Psoas muscle (tissue), 8 donors: ENCODE measurements around the gene LCP1. TPM values are rescaled to one million over a fixed set of nuclear protein-coding genes. Genes with fewer than 3 reads are reported as not detected.

ENCODE experiments used
- ATAC-seq, 4 donors: fragments of 200-7000 bp; cut with Tn5 transposase; one replicate each; pipeline ENCODE4 v1.9.1; 2020; ENCODE audit warnings: moderate library complexity in 3 of 4, mild to moderate bottlenecking in 2 of 4
- DNase-seq, 2 donors: peaks; one replicate each; pipeline ENCODE4 v3.0.0-alpha.2; 2020
- H3K27ac ChIP-seq: fragments of 200-600 bp; one replicate; pipeline ENCODE4 v1.8.0; 2022
- H3K27me3 ChIP-seq, 3 donors: fragments of 200-600 bp in 1 of 3; one replicate each; pipeline versions ENCODE4 v1.6.1 to v1.8.0; 2013 to 2022; ENCODE audit warnings: low read length in 2 of 3, mild to moderate bottlenecking in 2 of 3, moderate library complexity in 1 of 3; ENCODE audit not compliant: insufficient read depth in 3 of 3
- H3K36me3 ChIP-seq, 2 donors: fragments of 200-600 bp in 1 of 2; one replicate each; pipeline versions ENCODE4 v1.6.1 to v1.8.0; 2013 to 2022; ENCODE audit warnings: low read depth in 1 of 2, mild to moderate bottlenecking in 1 of 2, moderate library complexity in 1 of 2; ENCODE audit not compliant: insufficient read depth in 1 of 2
- H3K4me1 ChIP-seq: fragments of 200-600 bp; one replicate; pipeline ENCODE4 v1.8.0; 2022
- H3K4me3 ChIP-seq: fragments of 200-600 bp; one replicate; pipeline ENCODE4 v1.8.0; 2022; ENCODE audit warnings: mild to moderate bottlenecking
- H3K9me3 ChIP-seq: fragments of 200-600 bp; one replicate; pipeline ENCODE4 v1.8.0; 2022
- WGBS, 3 donors: extraction: QIAGEN DNeasy Blood & Tissue Kit; methylation state at CpG; one replicate each; pipeline versions ENCODE4 v1.1.6 to v1.1.7; 2013; 5-methylcytosine and 5-hydroxymethylcytosine counted together
- intact Hi-C, 2 donors: fragments of 100-400 bp; cut with DNase I; formaldehyde crosslinking; loops; one replicate each; pipeline versions ENCODE4 v1.11.0 to v1.14.2; 2022
- polyA plus RNA-seq, 3 donors: library from polyadenylated mRNA; stranded (reverse); fragments of 200-250 nt; gene quantifications; one replicate each; pipeline ENCODE4 v1.2.3, GENCODE V29; 2013
- total RNA-seq, 4 donors: library from RNA; stranded (reverse); fragmentation: NEBNext Ultra II Directional in 2 of 4; extraction: Animal tissue kit (Norgen Biotek cat#: 25700) in 2 of 4; gene quantifications; one replicate each; pipeline versions ENCODE4 v1.2.1 to v1.2.4, GENCODE V29; 2021 to 2023
- TF ChIP-seq, protein P1 (sequence below): fragments of 200-600 bp; IDR thresholded peaks from one replicate; pipeline ENCODE4 v1.8.0; 2022; ENCODE audit warnings: antibody characterized with exemption
- donor health status: healthy with polysubstance abuse.
- donor health status: DM: no; HTN: no; CAD: no; lungs with moderate emphysema.
- donor health status: Bipolar disorder and iron deficiency.
- donor health status: healthy.
- donor health status: DM: yes; HTN: yes; CAD: no.
- donor health status: DM: no; HTN: no; CAD: no.
- donor health status: DM: no; HTN: no; CAD: no.
- donor health status: DM: yes; HTN: yes; CAD: no.

The LCP1 gene
- total and polyA plus RNA-seq, 7 donors, result 2.0 to 14.8 (median 8.0) TPM

DNA sequence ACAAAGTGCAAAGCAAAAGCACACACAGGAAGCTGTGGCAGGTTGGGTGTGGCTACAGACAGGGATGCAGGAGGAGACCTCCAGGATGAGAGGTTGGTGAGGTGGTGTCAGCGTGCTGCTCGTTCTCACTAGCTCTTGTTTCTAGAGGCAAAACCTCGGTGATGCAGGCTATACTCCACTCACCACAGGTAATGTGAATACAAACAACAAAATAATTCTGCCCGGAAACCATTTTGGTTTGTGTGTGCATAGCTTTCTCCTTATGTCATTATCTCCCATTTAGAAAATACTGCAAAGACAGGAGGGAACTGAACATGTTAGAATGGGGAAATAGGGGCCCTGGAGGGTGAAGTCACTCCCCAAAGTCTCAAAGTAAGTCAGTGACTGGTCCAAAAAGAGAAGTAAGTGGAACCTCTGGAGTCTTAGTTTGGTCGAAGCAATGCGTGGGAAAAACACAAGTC is 9.4 kb downstream of the LCP1 start:
- Histone ChIP-seq H3K27me3 (peaks cover 0 to 2% (median 0%) of the 10 kb centered on the region in 3 donors), H3K27ac (no peak overlapping the region), H3K9me3 (no peaks in the 10 kb centered on the region), H3K4me3 (no peak overlapping the region), H3K36me3 (no peaks in the 10 kb centered on the region), H3K4me1 (peaks cover 3% of the 10 kb centered on the region)
- no peak for ATAC-seq
- WGBS, 3 donors, result 76 to 82% (median 77%) methylated on average over 6 of the region's 6 CpGs
- intact Hi-C loops, result no loop called here
- no peak for DNase-seq
- TF ChIP-seq, protein P1, sequence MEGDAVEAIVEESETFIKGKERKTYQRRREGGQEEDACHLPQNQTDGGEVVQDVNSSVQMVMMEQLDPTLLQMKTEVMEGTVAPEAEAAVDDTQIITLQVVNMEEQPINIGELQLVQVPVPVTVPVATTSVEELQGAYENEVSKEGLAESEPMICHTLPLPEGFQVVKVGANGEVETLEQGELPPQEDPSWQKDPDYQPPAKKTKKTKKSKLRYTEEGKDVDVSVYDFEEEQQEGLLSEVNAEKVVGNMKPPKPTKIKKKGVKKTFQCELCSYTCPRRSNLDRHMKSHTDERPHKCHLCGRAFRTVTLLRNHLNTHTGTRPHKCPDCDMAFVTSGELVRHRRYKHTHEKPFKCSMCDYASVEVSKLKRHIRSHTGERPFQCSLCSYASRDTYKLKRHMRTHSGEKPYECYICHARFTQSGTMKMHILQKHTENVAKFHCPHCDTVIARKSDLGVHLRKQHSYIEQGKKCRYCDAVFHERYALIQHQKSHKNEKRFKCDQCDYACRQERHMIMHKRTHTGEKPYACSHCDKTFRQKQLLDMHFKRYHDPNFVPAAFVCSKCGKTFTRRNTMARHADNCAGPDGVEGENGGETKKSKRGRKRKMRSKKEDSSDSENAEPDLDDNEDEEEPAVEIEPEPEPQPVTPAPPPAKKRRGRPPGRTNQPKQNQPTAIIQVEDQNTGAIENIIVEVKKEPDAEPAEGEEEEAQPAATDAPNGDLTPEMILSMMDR, result no peak

DNA sequence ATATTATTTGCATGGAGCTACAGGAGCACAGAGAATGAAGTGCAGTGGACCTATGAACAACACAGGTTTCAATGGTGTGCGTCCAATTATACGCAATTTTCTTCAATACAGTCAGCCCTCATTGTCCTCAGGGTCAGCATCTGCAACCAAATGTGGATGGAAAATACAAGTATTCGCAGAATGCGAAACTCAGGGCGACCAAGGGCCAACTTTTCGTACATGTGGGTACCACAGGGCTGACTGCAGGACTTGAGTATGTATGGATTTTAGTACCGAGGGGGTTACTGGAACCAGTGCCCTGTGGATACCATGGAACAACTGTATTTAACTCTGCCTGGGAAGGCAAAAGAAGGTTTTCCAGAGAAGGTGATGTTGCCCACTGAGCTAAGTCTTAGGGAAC is 10.2 kb downstream of the LCP1 start:
- peaks cover 0 to 2% (median 0%) of the 10 kb centered on the region in 3 donors for H3K27me3 ChIP-seq
- DNase-seq (no peak), ATAC-seq (no peak)
- peaks cover 3% of the 10 kb centered on the region for H3K4me1 ChIP-seq
- WGBS, 3 donors, result 91 to 94% (median 92%) methylated on average over 7 of the region's 7 CpGs
- H3K27ac ChIP-seq, result no peak overlapping the region
- TF ChIP-seq, protein P1, result no peak
- H3K9me3 ChIP-seq, result no peaks in the 10 kb centered on the region
- no peaks in the 10 kb centered on the region for H3K36me3 ChIP-seq
- no peak overlapping the region for H3K4me3 ChIP-seq
- intact Hi-C loops, result no loop called here

DNA sequence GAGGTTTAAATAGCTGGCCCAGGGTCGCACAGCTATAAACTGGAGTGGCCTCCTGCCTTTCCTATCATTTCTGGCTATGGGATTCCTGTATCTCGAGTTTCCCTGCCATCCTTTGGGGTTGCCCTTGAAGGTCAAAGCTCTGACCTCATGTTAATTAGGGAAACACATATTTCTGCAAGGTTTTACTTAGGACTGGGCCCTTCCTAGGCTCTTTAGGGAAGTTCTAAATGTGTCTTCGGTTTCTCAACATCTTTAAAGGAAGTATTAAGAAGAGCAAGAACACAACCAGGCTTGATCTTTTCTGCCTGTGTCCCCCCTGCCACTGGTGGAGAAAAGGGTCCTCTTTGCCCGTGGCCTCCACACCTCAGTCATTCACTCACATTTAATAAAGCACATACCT is 10.8 kb downstream of the LCP1 start:
- no peak for ATAC-seq

DNA sequence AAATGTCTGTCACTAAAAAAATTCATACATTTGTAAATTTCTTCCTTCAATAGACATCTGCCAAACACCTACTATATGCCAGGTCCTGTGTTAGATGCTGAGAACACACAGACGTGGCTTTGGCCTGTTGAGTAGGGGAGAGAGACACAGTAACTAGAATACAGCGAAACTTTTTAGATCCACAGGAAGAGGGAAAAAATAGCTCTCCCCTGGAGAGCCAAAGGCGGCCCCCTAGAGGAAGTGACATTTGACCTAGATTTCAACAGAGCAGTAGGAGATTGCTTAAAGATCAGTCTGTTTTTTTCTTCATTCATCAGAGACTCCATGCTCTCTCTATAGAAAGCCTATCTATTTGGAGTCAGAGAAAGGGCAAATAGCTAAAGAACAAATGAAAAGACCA is 11.3 kb downstream of the LCP1 start:
- H3K27me3 ChIP-seq, result peaks cover 0 to 4% (median 0%) of the 10 kb centered on the region in 3 donors
- H3K36me3 ChIP-seq, result no peaks in the 10 kb centered on the region
- WGBS, 3 donors, result 33 to 41% (median 41%) methylated on average over 3 of the region's 3 CpGs
- no peak overlapping the region for H3K27ac ChIP-seq
- no peak for DNase-seq
- H3K4me3 ChIP-seq, result no peak overlapping the region
- H3K4me1 ChIP-seq, result peaks cover 3% of the 10 kb centered on the region
- TF ChIP-seq, protein P1, result no peak
- ATAC-seq, result peak in 1 of 4 donors; percentile 36
- no peaks in the 10 kb centered on the region for H3K9me3 ChIP-seq
- intact Hi-C loops, result no loop called here

More for the DNA sequence above, 10.8 kb downstream of the LCP1 start:
- DNase-seq, result no peak
- intact Hi-C loops, result no loop called here
- Histone ChIP-seq H3K4me3 (no peak overlapping the region), H3K4me1 (peaks cover 3% of the 10 kb centered on the region), H3K36me3 (no peaks in the 10 kb centered on the region), H3K9me3 (no peaks in the 10 kb centered on the region), H3K27me3 (peaks cover 0 to 2% (median 0%) of the 10 kb centered on the region in 3 donors), H3K27ac (no peak overlapping the region)
- TF ChIP-seq, protein P1, result no peak
- 56 to 62% (median 56%) methylated on average over 4 of the region's 4 CpGs for WGBS, 3 donors

DNA sequence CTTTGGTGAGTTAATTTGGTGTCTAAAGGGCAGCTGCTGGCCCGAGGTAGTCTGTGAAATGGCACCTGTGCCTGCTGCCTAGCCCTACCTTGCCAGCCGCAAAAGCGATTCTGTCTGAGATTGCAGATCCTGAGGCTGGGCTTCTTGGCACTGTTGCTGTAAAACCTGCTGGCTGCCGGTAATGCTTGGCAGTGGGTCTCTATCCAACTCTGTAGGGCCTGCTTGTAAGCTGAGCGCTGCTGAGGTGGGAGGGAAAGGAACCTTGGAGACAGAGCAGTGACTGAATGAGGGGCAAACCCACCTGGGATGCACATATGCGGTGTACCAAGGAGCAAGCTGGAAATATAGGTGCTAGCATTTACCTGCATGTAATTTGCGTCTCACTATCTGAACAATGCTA is 11.7 kb downstream of the LCP1 start:
- H3K27me3 ChIP-seq, result peaks cover 0 to 4% (median 0%) of the 10 kb centered on the region in 3 donors
- DNase-seq, result no peak
- 61 to 77% (median 76%) methylated on average over 7 of the region's 7 CpGs for WGBS, 3 donors
- no peaks in the 10 kb centered on the region for H3K36me3 ChIP-seq
- H3K4me1 ChIP-seq, result peaks cover 3% of the 10 kb centered on the region
- TF ChIP-seq, protein P1, result no peak
- intact Hi-C loops, result no loop called here
- no peak for ATAC-seq
- no peaks in the 10 kb centered on the region for H3K9me3 ChIP-seq
- no peak overlapping the region for H3K27ac ChIP-seq
- H3K4me3 ChIP-seq, result no peak overlapping the region
